ENCODE data around the gene ERG28. TPM values are rescaled to one million over a fixed set of nuclear protein-coding genes. Genes with fewer than 3 reads are reported as not detected.
A peak's percentile ranks its signal among the peaks of the same experiment; 100 is the strongest.

The ERG28 gene
- polyA plus RNA-seq, 1 of the 3 experiments (the other 2 are of a cell fraction), result 14.8 TPM

GRCh38 chr14:75636100-75636692 lies 24.5 kb downstream of the ERG28 start:
- Histone ChIP-seq H3F3A (replicated peaks; ENCODE audit: insufficient read depth) (no peaks in the 10 kb centered on the region), H3K36me3 (replicated peaks in 1 of 2; ENCODE audit: control insufficient read depth in 1 of 2, insufficient read depth in 2 of 2, low read length in 1 of 2) (no peaks in the 10 kb centered on the region), H3K27me3 (ENCODE audit: insufficient read depth) (peaks cover 4% of the 10 kb centered on the region; the same call in 1 of the 2 replicates), H3K4me1 (ENCODE audit: control insufficient read depth in 1 of 2, insufficient read depth in 2 of 2, low read depth in 1 of 2, low read length in 1 of 2) (peaks cover 0 to 16% of the 10 kb centered on the region in 2 experiments; a peak in 2 of 4 replicates), H3K9me3 (no peaks in the 10 kb centered on the region), H3K79me2 (ENCODE audit: insufficient read depth) (no peaks in the 10 kb centered on the region), H3K4me2 (no peak overlapping the region), H3K9me2 (no peaks in the 10 kb centered on the region), H2AFZ (ENCODE audit: low read depth) (no peak overlapping the region), H4K20me1 (ENCODE audit: insufficient read depth) (no peaks in the 10 kb centered on the region), H3K4me3 (ENCODE audit: low read depth in 2 of 2, low read length in 1 of 2) (no peak overlapping the region), H3K27ac (ENCODE audit: low read depth in 2 of 2, low read length in 1 of 2) (peak overlapping the region in 1 of 2 experiments; percentile 94; a peak in 2 of 4 replicates), H3K9ac (no peak overlapping the region)
- ChIA-PET CTCF (interaction anchor here (0.6 to 5.2 kb wide), 6 partner anchors 17 to 75 kb away, joined by 4 to 41 read pairs (median 14); partner anchors contain the start of genes ERG28, FLVCR2 and TTLL5), POLR2A (interaction anchor here (0.7 kb wide), 1 partner anchor 231 kb away, joined by 3 read pairs; no protein-coding TSS in a partner anchor)
- peak; percentile 77 for DNase-seq
- 41% methylated on average over 12 of the region's 13 CpGs for WGBS (ENCODE audit: low lambda C conversion rate)
- TF ChIP-seq FOXJ3 (CRISPR knock-in tag; IDR thresholded peaks at IDR 0.05) (0 out of 2 replicates have a peak, but pooled peaks have one; percentile 52), POLR2AphosphoS5 (IDR thresholded peaks at IDR 0.05; ENCODE audit: low read depth, low read length) (no peak), GATA2 (CRISPR knock-in tag; IDR thresholded peaks at IDR 0.05) (peak; percentile 78; the same call in 1 of the 2 replicates), CHD2 (IDR thresholded peaks at IDR 0.05; ENCODE audit: low read length, partially characterized antibody) (peak; percentile 50), TEAD4 (IDR thresholded peaks at IDR 0.05; ENCODE audit: borderline replicate concordance, insufficient read depth) (no peak), EP300 (IDR thresholded peaks at IDR 0.05; ENCODE audit: borderline replicate concordance in 1 of 2, low read depth in 1 of 2, low read length in 1 of 2) (peak in 1 of 2 experiments; percentile 79; a peak in 2 of 4 replicates), MXI1 (IDR thresholded peaks at IDR 0.05; ENCODE audit: low read depth, low read length) (peak; percentile 36; the same call in 1 of the 2 replicates), GABPA (IDR thresholded peaks at IDR 0.05; ENCODE audit: low read depth) (no peak), RCOR1 (IDR thresholded peaks at IDR 0.05; ENCODE audit: low read length) (peak; percentile 50; the same call in 1 of the 2 replicates)

GRCh38 chr14:75634848-75635247 lies 25.8 kb downstream of the ERG28 start:
- H3K9me2 ChIP-seq, result no peaks in the 10 kb centered on the region
- H3K27me3 ChIP-seq (ENCODE audit: insufficient read depth), result peaks cover 4% of the 10 kb centered on the region; the same call in 1 of the 2 replicates
- H4K20me1 ChIP-seq (ENCODE audit: insufficient read depth), result no peaks in the 10 kb centered on the region
- no peak overlapping the region for H2AFZ ChIP-seq (ENCODE audit: low read depth)
- no peaks in the 10 kb centered on the region for H3K36me3 ChIP-seq (replicated peaks in 1 of 2; ENCODE audit: control insufficient read depth in 1 of 2, insufficient read depth in 2 of 2, low read length in 1 of 2)
- no peak overlapping the region for H3K9ac ChIP-seq
- no peak overlapping the region for H3K4me3 ChIP-seq (ENCODE audit: low read depth in 2 of 2, low read length in 1 of 2)
- H3K27ac ChIP-seq (ENCODE audit: low read depth in 2 of 2, low read length in 1 of 2), result peak overlapping the region in 1 of 2 experiments; percentile 94; a peak in 1 of 4 replicates
- H3K4me1 ChIP-seq (ENCODE audit: control insufficient read depth in 1 of 2, insufficient read depth in 2 of 2, low read depth in 1 of 2, low read length in 1 of 2), result peaks cover 0 to 16% of the 10 kb centered on the region in 2 experiments; a peak in 2 of 4 replicates
- no peaks in the 10 kb centered on the region for H3K9me3 ChIP-seq
- DNase-seq, result no peak
- H3K4me2 ChIP-seq, result no peak overlapping the region
- POLR2A ChIA-PET, result no interaction called here
- no peaks in the 10 kb centered on the region for H3K79me2 ChIP-seq (ENCODE audit: insufficient read depth)
- CTCF ChIA-PET, result interaction anchor here (0.6 to 5.2 kb wide), 6 partner anchors 8 to 73 kb away, joined by 3 to 41 read pairs (median 6); no protein-coding TSS in a partner anchor
- 75% methylated on average over 5 of the region's 5 CpGs for WGBS (ENCODE audit: low lambda C conversion rate)
- H3F3A ChIP-seq (replicated peaks; ENCODE audit: insufficient read depth), result no peaks in the 10 kb centered on the region
- TF ChIP-seq ZBTB33 (IDR thresholded peaks at IDR 0.05; ENCODE audit: borderline replicate concordance, low read depth) (no peak), NRF1 (IDR thresholded peaks at IDR 0.05; ENCODE audit: low read depth, low read length) (no peak), TAF1 (IDR thresholded peaks at IDR 0.05; ENCODE audit: borderline replicate concordance, low read depth, low read length) (no peak), YY1 (IDR thresholded peaks at IDR 0.05; ENCODE audit: low read depth) (no peak), TCF12 (IDR thresholded peaks at IDR 0.05) (no peak), PBX3 (IDR thresholded peaks at IDR 0.05) (no peak), RCOR1 (IDR thresholded peaks at IDR 0.05; ENCODE audit: low read length) (no peak), GABPA (IDR thresholded peaks at IDR 0.05; ENCODE audit: low read depth) (no peak), MAX (IDR thresholded peaks at IDR 0.05; ENCODE audit: low read depth) (no peak), NFIC (IDR thresholded peaks at IDR 0.05; ENCODE audit: borderline replicate concordance) (no peak), USF2 (IDR thresholded peaks at IDR 0.05; ENCODE audit: borderline replicate concordance, low read depth, low read length) (no peak), IRF3 (IDR thresholded peaks at IDR 0.05; ENCODE audit: low read depth, low read length) (no peak), FOXM1 (IDR thresholded peaks at IDR 0.05; ENCODE audit: low read depth) (no peak), MXI1 (IDR thresholded peaks at IDR 0.05; ENCODE audit: low read depth, low read length) (no peak), MEF2A (IDR thresholded peaks at IDR 0.05; ENCODE audit: borderline replicate concordance, low read depth) (no peak)

Data from SK-N-SH (cell line).